ENCODE measurements around the gene NOXA1. TPM values are rescaled to one million over a fixed set of nuclear protein-coding genes. Genes with fewer than 3 reads are reported as not detected.

NOXA1 gene
- total and polyA plus RNA-seq, 9 of the 15 experiments (the other 6 are each of a cell fraction or from before 2014, with no cell fraction given): 0.07 to 1.2 (median 0.20) TPM; not detected in 4

DNA sequence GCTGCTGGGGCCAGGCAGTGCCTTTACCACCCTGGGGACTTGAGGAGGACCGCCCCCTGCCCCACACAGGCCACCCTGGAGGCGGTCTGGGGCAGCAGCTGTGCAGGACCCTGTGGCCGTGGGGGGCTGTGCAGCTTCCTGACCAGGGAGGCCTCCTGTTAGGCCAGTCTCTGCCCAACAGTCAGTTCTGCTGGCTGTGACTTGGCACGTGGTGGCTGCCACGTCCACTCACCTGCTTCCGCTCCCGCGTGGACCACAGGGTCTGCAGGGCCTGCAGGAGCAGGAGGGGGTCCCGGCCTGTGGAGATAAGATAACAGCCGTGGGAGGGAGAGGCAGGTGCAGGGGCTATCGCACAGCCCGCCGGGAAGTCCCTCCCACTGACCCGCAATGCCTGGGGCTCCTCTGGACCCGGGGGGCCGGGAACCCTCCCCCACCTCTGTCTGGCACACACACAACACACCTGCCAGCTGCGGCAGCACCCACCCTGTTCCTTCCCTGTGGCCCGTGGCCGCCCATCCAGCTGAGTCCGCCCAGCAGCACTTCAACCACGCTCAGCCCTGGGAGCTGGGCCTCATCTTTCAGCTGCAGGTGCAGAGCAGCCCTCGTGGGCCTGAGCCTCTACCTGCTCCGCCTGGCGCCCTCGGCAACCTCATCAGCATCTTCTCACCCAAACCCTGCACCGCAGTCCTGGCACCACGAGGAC lies 40.0 kb upstream of the NOXA1 start:
- intact Hi-C loops (cut with micrococcal nuclease) (no loop called here), in situ Hi-C loops (cut with MboI) (no loop called here)
- H3K4me2 ChIP-seq (ENCODE audit: insufficient read depth, low read length): no peak overlapping the region; the same call in 1 of the 2 replicates
- H2AFZ ChIP-seq (ENCODE audit: low read depth, low read length): no peak overlapping the region
- no TSS peak for BruUV-seq (replicated peaks)
- peaks cover 8 to 44% of the 10 kb centered on the region in 2 experiments; a peak in 4 of 5 replicates for H3K4me1 ChIP-seq (replicated peaks in 1 of 2; ENCODE audit: control insufficient read depth in 2 of 2, insufficient read depth in 2 of 2, low read length in 2 of 2)
- FAIRE-seq (no peak), ATAC-seq (peak; percentile 71), DNase-seq (ENCODE audit: extremely low read depth in 1 of 4, low spot score in 3 of 4) (peak; percentile 67 to 88 (median 76))
- H3K9me1 ChIP-seq (ENCODE audit: control insufficient read depth, insufficient read depth, low read length): no peaks in the 10 kb centered on the region
- ChIA-PET CTCF (ENCODE audit: low intra/inter-chr PET ratio) (no interaction called here), POLR2A (interaction anchor here (0.6 kb wide), 1 partner anchor 12 kb away, joined by 3 read pairs; no protein-coding TSS in a partner anchor)
- peaks cover 8% of the 10 kb centered on the region for H3K9me3 ChIP-seq (replicated peaks; ENCODE audit: control insufficient read depth, insufficient read depth, low read depth, low read length)
- H3K27me3 ChIP-seq (ENCODE audit: control insufficient read depth in 2 of 2, insufficient read depth in 2 of 2, low read length in 2 of 2): no peaks in the 10 kb centered on the region
- no peak overlapping the region; the same call in 2 of the 3 replicates for H3K27ac ChIP-seq (ENCODE audit: extremely low read depth, low read depth, low read length)
- no peak overlapping the region for H3K4me3 ChIP-seq
- no peaks in the 10 kb centered on the region for H3K79me2 ChIP-seq (ENCODE audit: control insufficient read depth, insufficient read depth, low read length)
- 23% methylated on average over 23 of the region's 27 CpGs for WGBS (ENCODE audit: insufficient coverage, low coverage, missing lambda C conversion rate)
- H3K9ac ChIP-seq (ENCODE audit: insufficient read depth in 1 of 2, low read depth in 2 of 2, low read length in 2 of 2): peak overlapping the region in 1 of 2 experiments; percentile 19; a peak in 2 of 4 replicates
- no peaks in the 10 kb centered on the region for H4K20me1 ChIP-seq (replicated peaks; ENCODE audit: control insufficient read depth, insufficient read depth, low read length)
- H3K36me3 ChIP-seq (ENCODE audit: control insufficient read depth, insufficient read depth, low read length): no peaks in the 10 kb centered on the region
- TF ChIP-seq MTA2 (IDR thresholded peaks at IDR 0.05; ENCODE audit: low read depth) (peak; percentile 38), NCOR1 (IDR thresholded peaks at IDR 0.05) (peak; percentile 68), HSF4 (CRISPR knock-in tag; IDR thresholded peaks at IDR 0.05; ENCODE audit: borderline replicate concordance) (no peak), DPF2 (IDR thresholded peaks at IDR 0.05) (peak; percentile 55; the same call in 1 of the 2 replicates), USF2 (CRISPR knock-in tag; IDR thresholded peaks at IDR 0.05) (peak; percentile 46; the same call in 1 of the 2 replicates), KLF16 (IDR thresholded peaks at IDR 0.05) (peak; percentile 82), SAFB (IDR thresholded peaks at IDR 0.05; ENCODE audit: borderline replicate concordance, low read depth, low read length) (peak; percentile 65; the same call in 1 of the 2 replicates), CBX2 (IDR thresholded peaks at IDR 0.05; ENCODE audit: insufficient read depth, low read length, poor library complexity, severe bottlenecking) (no peak), ZNF445 (CRISPR knock-in tag; IDR thresholded peaks at IDR 0.05; ENCODE audit: low read depth) (no peak), L3MBTL2 (IDR thresholded peaks at IDR 0.05) (peak; percentile 32; the same call in 1 of the 2 replicates), CBFA2T3 (IDR thresholded peaks at IDR 0.05) (peak; percentile 90), MTA3 (IDR thresholded peaks at IDR 0.05; ENCODE audit: borderline replicate concordance) (0 out of 2 replicates have a peak, but pooled peaks have one; percentile 58), IRF2 (CRISPR knock-in tag; IDR thresholded peaks at IDR 0.05) (no peak), SP1 (CRISPR knock-in tag; IDR thresholded peaks at IDR 0.05) (no peak), MYNN (IDR thresholded peaks at IDR 0.05) (peak; percentile 54; the same call in 1 of the 2 replicates), MYNN (CRISPR knock-in tag; IDR thresholded peaks at IDR 0.05) (no peak), CTBP1 (IDR thresholded peaks at IDR 0.05; ENCODE audit: borderline replicate concordance) (peak; percentile 16; the same call in 1 of the 2 replicates), SMARCE1 (IDR thresholded peaks at IDR 0.05) (peak; percentile 21; the same call in 1 of the 2 replicates), PHB (CRISPR knock-in tag; IDR thresholded peaks at IDR 0.05) (no peak), TEAD1 (CRISPR knock-in tag; IDR thresholded peaks at IDR 0.05) (peak in 1 of 2 experiments; percentile 39; a peak in 1 of 4 replicates), CCNT2 (IDR thresholded peaks at IDR 0.05; ENCODE audit: borderline replicate concordance, extremely low read depth, insufficient read length, low read depth, low read length) (peak; percentile 54)
- TF ChIP-seq, protein P1, sequence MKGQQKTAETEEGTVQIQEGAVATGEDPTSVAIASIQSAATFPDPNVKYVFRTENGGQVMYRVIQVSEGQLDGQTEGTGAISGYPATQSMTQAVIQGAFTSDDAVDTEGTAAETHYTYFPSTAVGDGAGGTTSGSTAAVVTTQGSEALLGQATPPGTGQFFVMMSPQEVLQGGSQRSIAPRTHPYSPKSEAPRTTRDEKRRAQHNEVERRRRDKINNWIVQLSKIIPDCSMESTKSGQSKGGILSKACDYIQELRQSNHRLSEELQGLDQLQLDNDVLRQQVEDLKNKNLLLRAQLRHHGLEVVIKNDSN (CRISPR knock-in tag; IDR thresholded peaks at IDR 0.05): peak; percentile 51
- TF ChIP-seq, protein P2, sequence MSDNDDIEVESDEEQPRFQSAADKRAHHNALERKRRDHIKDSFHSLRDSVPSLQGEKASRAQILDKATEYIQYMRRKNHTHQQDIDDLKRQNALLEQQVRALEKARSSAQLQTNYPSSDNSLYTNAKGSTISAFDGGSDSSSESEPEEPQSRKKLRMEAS (CRISPR knock-in tag; IDR thresholded peaks at IDR 0.05): peak; percentile 60; the same call in 1 of the 2 replicates
